HepG2 (cell line): ENCODE data around the gene SLC9A1. TPM values are rescaled to one million over a fixed set of nuclear protein-coding genes. Genes with fewer than 3 reads are reported as not detected.

Experiments
- ATAC-seq: fragments of 200-7000 bp; cut with Tn5 transposase; 3 replicates; pipeline ENCODE4 v1.9.1; 2020; ENCODE audit warnings: mild to moderate bottlenecking, moderate library complexity
- BruUV-seq: library from RNA; stranded (reverse); fragments of 400-500 nt; replicated peaks from 2 replicates; lab custom pipeline; 2021; lab: Mats Ljungman, UMichigan
- CTCF ChIA-PET: fragments of 300-600 bp; formaldehyde crosslinking; extraction: SDS; loops from one replicate; lab custom pipeline; 2021; ENCODE audit warnings: low total read pairs, inconsistent platforms, low intra/inter-chr PET ratio; lab: Yijun Ruan, JAX
- POLR2A ChIA-PET: fragments of 350-600 bp; sonication (Branson Sonifier 250); formaldehyde crosslinking; loops from one replicate; lab custom pipeline; 2020; ENCODE audit warnings: antibody characterized with exemption, inconsistent platforms; lab: Yijun Ruan, JAX
- DNase-seq: peaks from one replicate; pipeline ENCODE4 v3.0.0-alpha.2; 2015; ENCODE audit warnings: low spot score
- FAIRE-seq: peaks from 3 replicates; lab custom pipeline; 2011; peaks lifted over from hg19 to GRCh38; lab: Jason Lieb, UNC
- H2AFZ ChIP-seq: one replicate; pipeline ENCODE4 v1.6.1; 2011; ENCODE audit warnings: low read length, inconsistent platforms
- H3K27ac ChIP-seq: fragments of 300-600 bp; 3 replicates; pipeline ENCODE4 v1.8.0; 2011; ENCODE audit warnings: mixed run types, mild to moderate bottlenecking, mixed read lengths, low read length, inconsistent platforms; ENCODE audit not compliant: insufficient read depth; ENCODE audit errors: extremely low read length
- H3K27me3 ChIP-seq, 2 experiments: fragments of 200-600 bp in 1 of 2; 2 replicates in 1 of 2; 3 replicates in 1 of 2; pipeline versions ENCODE4 v1.6.0 to v1.8.0; 2011; ENCODE audit warnings: low read length in 2 of 2, mild to moderate bottlenecking in 2 of 2, moderate library complexity in 2 of 2, inconsistent platforms in 1 of 2; ENCODE audit not compliant: insufficient read depth in 2 of 2, control insufficient read depth in 1 of 2
- H3K36me3 ChIP-seq, 2 experiments: fragments of 200-600 bp in 1 of 2; replicated peaks in 1 of 2; 2 replicates in 1 of 2; 3 replicates in 1 of 2; pipeline versions ENCODE4 v1.5.1 to v1.8.0; 2011; ENCODE audit warnings: low read length in 2 of 2, inconsistent platforms in 1 of 2; ENCODE audit not compliant: insufficient read depth in 2 of 2, control insufficient read depth in 1 of 2
- H3K4me1 ChIP-seq: 2 replicates; pipeline ENCODE4 v1.5.1; 2012; ENCODE audit warnings: low read length, inconsistent platforms; ENCODE audit not compliant: insufficient read depth
- H3K4me2 ChIP-seq: 2 replicates; pipeline ENCODE4 v1.6.0; 2011; ENCODE audit warnings: low read depth, low read length, inconsistent platforms
- H3K4me3 ChIP-seq, 3 experiments: fragments of 200-600 bp in 1 of 3; sonication (generic), shearing (Covaris generic) in 1 of 3; replicated peaks in 1 of 3; 2 replicates each; pipeline ENCODE4 v1.5.1; 2011 to 2016; ENCODE audit warnings: low read length in 3 of 3, inconsistent platforms in 2 of 3, low read depth in 2 of 3, mild to moderate bottlenecking in 2 of 3, control low read depth in 1 of 3, mixed read lengths in 1 of 3; ENCODE audit not compliant: insufficient read depth in 1 of 3
- H3K79me2 ChIP-seq: one replicate; pipeline ENCODE4 v1.6.1; 2011; ENCODE audit warnings: low read length, inconsistent platforms; ENCODE audit not compliant: insufficient read depth
- H3K9ac ChIP-seq: 2 replicates; pipeline ENCODE4 v1.6.0; 2011; ENCODE audit warnings: mild to moderate bottlenecking, low read depth, low read length, inconsistent platforms; ENCODE audit not compliant: insufficient read depth
- H3K9me3 ChIP-seq: 2 replicates; pipeline ENCODE4 v1.5.1; 2012; ENCODE audit warnings: mild to moderate bottlenecking, low read length
- H4K20me1 ChIP-seq: 2 replicates; pipeline ENCODE4 v1.6.0; 2011; ENCODE audit warnings: inconsistent platforms, mild to moderate bottlenecking, low read length, moderate library complexity; ENCODE audit not compliant: insufficient read depth
- E2F2 ChIP-seq: sonication (generic); formaldehyde crosslinking; IDR thresholded peaks from 2 replicates; pipeline ENCODE4 v1.4.0; 2020; ENCODE audit warnings: missing genetic modification reagents, borderline replicate concordance
- KDM3A ChIP-seq: IDR thresholded peaks from 2 replicates; pipeline ENCODE4 v1.6.1; 2018; ENCODE audit warnings: low read depth, missing compliant biosample characterization
- NONO ChIP-seq, 2 experiments: fragments of 450-650 bp in 1 of 2; sonication (generic) in 1 of 2; formaldehyde crosslinking in 1 of 2; IDR thresholded peaks in 1 of 2; conservative IDR thresholded peaks in 1 of 2; 2 replicates each; pipeline versions ENCODE4 v1.6.1 to v1.8.0; 2017 to 2022; ENCODE audit warnings: mild to moderate bottlenecking in 1 of 2, missing genetic modification reagents in 1 of 2, moderate library complexity in 1 of 2
- RAD21 ChIP-seq: fragments of 450-650 bp; formaldehyde crosslinking; IDR thresholded peaks from 2 replicates; pipeline ENCODE4 v1.5.0; 2020; ENCODE audit warnings: mild to moderate bottlenecking
- SMAD9 ChIP-seq: sonication (generic); formaldehyde crosslinking; IDR thresholded peaks from 2 replicates; pipeline ENCODE4 v1.5.1; 2020; ENCODE audit warnings: mild to moderate bottlenecking, missing genetic modification reagents
- ZNF556 ChIP-seq: sonication (generic); formaldehyde crosslinking; IDR thresholded peaks from 2 replicates; pipeline ENCODE4 v1.4.0; 2020; ENCODE audit warnings: mild to moderate bottlenecking, missing genetic modification reagents, borderline replicate concordance
- ZNF710 ChIP-seq: sonication (generic); formaldehyde crosslinking; IDR thresholded peaks from 2 replicates; pipeline ENCODE4 v1.5.0; 2020; ENCODE audit warnings: mild to moderate bottlenecking, missing genetic modification reagents, borderline replicate concordance
- in situ Hi-C: cut with HindIII; loops from 2 replicates; pipeline ENCODE4 v1.10.0; 2017; ENCODE audit warnings: low pct_unique_long_range_greater_than_20kb; ENCODE audit not compliant: extremely low pct_ligation_motif_present
- intact Hi-C: fragments of 100-400 bp; cut with micrococcal nuclease; formaldehyde crosslinking; loops from one replicate; pipeline ENCODE4 v1.10.0; 2022; ENCODE audit not compliant: unreplicated experiment
- polyA plus RNA-seq, 8 experiments: library from polyadenylated mRNA; depleted of rRNA in 3 of 8; stranded (reverse) in 7 of 8; unstranded in 1 of 8; fragments of >200 nt; fragmentation: Illumina TruSeq in 4 of 8; extraction: Trizol in 4 of 8; gene quantifications; 2 replicates each; pipeline versions ENCODE4 v1.2.1 to v1.2.3, GENCODE V29; 2011 to 2016; ENCODE audit warnings: low read depth in 4 of 8, missing spikeins in 1 of 8, mixed read lengths in 1 of 8; ENCODE audit not compliant: insufficient read depth in 1 of 8
- total RNA-seq, 5 experiments: library from RNA; depleted of rRNA; stranded (reverse); fragments of >200 nt; fragmentation: Illumina TruSeq; extraction: Trizol; gene quantifications; 2 replicates each; pipeline ENCODE4 v1.2.3, GENCODE V29; 2016; ENCODE audit warnings: low read depth in 1 of 5

Gene SLC9A1
- total and polyA plus RNA-seq, 2 of the 13 experiments (the other 11 are each of a cell fraction or from before 2014, with no cell fraction given) = 1.4 to 2.9 TPM

GRCh38 chr1:27179979-27180378 lies 25.1 kb upstream of the SLC9A1 start (continued):
- TF ChIP-seq NONO (IDR thresholded peaks at IDR 0.05) (no peak), NONO (CRISPR knock-in tag; conservative IDR thresholded peaks at IDR 0.05) (no peak), SMAD9 (no peak), KDM3A (CRISPR knock-in tag) (no peak), E2F2 (CRISPR knock-in tag) (no peak), ZNF710 (CRISPR knock-in tag) (no peak)

- intact Hi-C loops = no loop called here
- CTCF ChIA-PET = no interaction called here
- no peak for ATAC-seq
Observed at GRCh38 chr1:27179379-27179778, 24.5 kb upstream of the SLC9A1 start.

More at GRCh38 chr1:27179379-27179778, 24.5 kb upstream of the SLC9A1 start:
- Histone ChIP-seq H2AFZ (no peak overlapping the region), H3K27ac (no peak overlapping the region)
- TF ChIP-seq RAD21 (CRISPR knock-in tag) = no peak
- TF ChIP-seq ZNF556 (CRISPR knock-in tag) = no peak
- TF ChIP-seq, all 625 proteins: peak for 0
- Histone ChIP-seq H4K20me1 (no peaks in the 10 kb centered on the region), H3K4me1 (no peaks in the 10 kb centered on the region), H3K27me3 (no peaks in the 10 kb centered on the region), H3K9me3 (peaks cover 20% of the 10 kb centered on the region), H3K79me2 (no peaks in the 10 kb centered on the region), H3K9ac (no peak overlapping the region), H3K4me2 (no peak overlapping the region), H3K4me3 (no peak overlapping the region), H3K36me3 (no peaks in the 10 kb centered on the region)
- DNase-seq (no peak), FAIRE-seq (no peak)
- POLR2A ChIA-PET = no interaction called here
- in situ Hi-C loops = no loop called here
- BruUV-seq = no TSS peak
